ENCODE measurements around the gene ESRP2. TPM values are rescaled to one million over a fixed set of nuclear protein-coding genes. Genes with fewer than 3 reads are reported as not detected.

ESRP2 gene
- total RNA-seq, 1 donor from 2014 or later, result 26.9 TPM

DNA sequence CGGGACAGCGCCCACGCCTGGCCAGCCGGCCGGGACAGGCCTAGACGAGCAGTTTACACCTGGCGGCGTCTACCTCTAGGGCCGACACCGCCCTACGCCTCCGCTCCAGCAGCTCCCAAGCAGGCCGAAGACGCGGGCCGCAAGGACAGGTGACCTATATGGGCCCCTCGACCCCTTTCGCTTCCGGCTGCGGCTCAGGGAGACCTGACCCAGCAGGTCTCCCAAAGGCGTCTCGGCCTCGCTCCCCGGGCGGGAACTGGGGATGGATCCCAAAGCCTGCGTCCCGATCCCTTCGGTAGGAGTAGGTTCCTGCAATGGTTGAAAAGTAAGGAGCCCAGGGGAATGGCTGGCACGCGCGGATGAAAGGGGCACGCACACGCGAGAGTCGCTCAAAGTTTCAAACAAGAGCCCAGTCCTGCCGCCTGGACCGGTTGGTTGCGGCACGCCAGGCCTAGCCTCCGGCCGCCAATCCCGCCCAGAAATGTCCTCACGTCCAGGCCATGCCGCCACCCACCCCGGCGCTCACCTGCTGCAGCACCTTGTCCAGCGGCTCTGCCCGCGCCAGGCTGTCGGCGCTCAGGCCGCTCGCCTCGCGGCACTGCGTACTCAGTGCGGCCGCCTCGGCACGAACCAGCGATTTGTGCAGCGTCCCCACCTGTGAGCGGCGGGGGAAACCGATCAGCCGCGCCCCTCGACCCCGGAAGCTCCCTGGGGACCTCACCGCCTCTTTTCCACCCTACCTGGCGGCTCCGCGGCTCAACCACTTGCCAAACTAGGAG, 630 bp downstream of the ESRP2 start:
- peak overlapping the region; percentile 53 for H3K4me3 ChIP-seq (ENCODE audit: low read depth, low read length)
- no peak for DNase-seq (ENCODE audit: low read depth)
- H3K27me3 ChIP-seq (ENCODE audit: control insufficient read depth, insufficient read depth, low read length), result no peaks in the 10 kb centered on the region
- H3K36me3 ChIP-seq (ENCODE audit: control insufficient read depth, insufficient read depth, low read length), result no peaks in the 10 kb centered on the region
- TF ChIP-seq, protein P1, sequence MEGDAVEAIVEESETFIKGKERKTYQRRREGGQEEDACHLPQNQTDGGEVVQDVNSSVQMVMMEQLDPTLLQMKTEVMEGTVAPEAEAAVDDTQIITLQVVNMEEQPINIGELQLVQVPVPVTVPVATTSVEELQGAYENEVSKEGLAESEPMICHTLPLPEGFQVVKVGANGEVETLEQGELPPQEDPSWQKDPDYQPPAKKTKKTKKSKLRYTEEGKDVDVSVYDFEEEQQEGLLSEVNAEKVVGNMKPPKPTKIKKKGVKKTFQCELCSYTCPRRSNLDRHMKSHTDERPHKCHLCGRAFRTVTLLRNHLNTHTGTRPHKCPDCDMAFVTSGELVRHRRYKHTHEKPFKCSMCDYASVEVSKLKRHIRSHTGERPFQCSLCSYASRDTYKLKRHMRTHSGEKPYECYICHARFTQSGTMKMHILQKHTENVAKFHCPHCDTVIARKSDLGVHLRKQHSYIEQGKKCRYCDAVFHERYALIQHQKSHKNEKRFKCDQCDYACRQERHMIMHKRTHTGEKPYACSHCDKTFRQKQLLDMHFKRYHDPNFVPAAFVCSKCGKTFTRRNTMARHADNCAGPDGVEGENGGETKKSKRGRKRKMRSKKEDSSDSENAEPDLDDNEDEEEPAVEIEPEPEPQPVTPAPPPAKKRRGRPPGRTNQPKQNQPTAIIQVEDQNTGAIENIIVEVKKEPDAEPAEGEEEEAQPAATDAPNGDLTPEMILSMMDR (IDR thresholded peaks at IDR 0.05; ENCODE audit: insufficient read depth, low read length, poor library complexity, severe bottlenecking), result peak; percentile 49

DNA sequence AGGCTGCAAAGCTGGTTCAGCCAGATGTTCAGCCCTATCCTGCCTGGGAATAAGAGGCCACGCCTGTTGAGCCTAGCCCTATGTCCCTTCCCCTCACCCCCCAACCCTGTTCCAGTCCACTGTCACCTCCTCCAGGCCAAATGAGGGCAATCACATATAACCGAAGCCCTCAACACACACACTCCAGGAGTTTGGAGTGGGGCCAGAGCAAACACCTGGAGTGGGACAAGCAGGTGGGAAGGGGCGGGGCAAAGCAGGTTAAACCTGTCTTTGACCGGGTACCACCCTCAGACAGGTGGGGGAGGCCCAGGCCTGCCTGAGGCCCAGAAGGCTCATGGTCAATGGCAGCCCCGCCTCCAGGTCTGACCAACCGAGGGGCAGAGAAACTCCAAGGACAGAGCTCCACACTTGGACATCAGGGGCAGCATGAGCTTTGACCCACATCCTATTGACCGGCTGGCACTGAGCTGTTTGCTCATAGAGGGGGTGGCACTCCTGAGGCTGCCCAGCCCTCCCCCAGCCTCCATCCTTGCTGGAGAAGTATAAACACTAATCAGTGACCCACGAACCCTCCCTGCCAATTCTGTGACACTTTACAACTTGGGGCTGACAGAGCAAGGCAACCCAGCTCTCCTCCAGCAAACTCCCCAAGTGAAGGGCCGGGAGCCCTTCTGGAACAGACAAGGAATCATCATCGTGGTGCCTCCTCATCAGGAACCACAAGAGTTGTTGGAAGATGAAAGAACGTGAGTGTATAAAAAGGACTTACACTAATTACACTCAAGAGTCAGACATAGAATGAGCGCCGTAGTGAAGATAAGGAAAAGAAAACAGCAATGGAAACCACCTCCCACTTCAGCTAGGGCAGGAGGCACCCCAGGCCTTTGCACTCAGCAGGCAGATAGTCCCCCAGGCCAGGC, 1.5 kb downstream of the ESRP2 start:
- Histone ChIP-seq H3K4me3 (ENCODE audit: low read depth, low read length) (peak overlapping the region; percentile 53), H3K36me3 (ENCODE audit: control insufficient read depth, insufficient read depth, low read length) (peaks cover 4% of the 10 kb centered on the region), H3K27me3 (ENCODE audit: control insufficient read depth, insufficient read depth, low read length) (no peaks in the 10 kb centered on the region)
- no peak for DNase-seq (ENCODE audit: low read depth)
- TF ChIP-seq, protein P1 (IDR thresholded peaks at IDR 0.05; ENCODE audit: insufficient read depth, low read length, poor library complexity, severe bottlenecking), result no peak

DNA sequence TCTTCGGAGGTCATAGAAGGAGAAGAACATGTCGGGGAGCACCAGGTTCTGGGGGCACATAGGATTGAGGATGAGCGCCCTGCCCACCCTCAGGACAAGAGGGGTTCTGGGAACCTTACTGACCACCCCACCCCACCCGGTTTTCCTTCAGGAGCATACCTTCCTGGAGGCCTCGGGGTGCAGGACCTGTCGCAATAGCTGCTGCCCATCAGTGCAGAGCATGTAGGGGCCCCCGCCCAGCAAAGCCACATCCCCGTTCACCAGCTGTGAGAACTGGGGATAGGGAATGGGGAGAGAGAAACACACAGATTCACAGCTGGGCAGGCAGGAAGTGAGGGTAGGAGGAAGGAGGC, 2.1 kb downstream of the ESRP2 start:
- H3K27me3 ChIP-seq (ENCODE audit: control insufficient read depth, insufficient read depth, low read length), result no peaks in the 10 kb centered on the region
- TF ChIP-seq, protein P1 (IDR thresholded peaks at IDR 0.05; ENCODE audit: insufficient read depth, low read length, poor library complexity, severe bottlenecking), result no peak
- H3K36me3 ChIP-seq (ENCODE audit: control insufficient read depth, insufficient read depth, low read length), result peaks cover 4% of the 10 kb centered on the region
- DNase-seq (ENCODE audit: low read depth), result no peak
- no peak overlapping the region for H3K4me3 ChIP-seq (ENCODE audit: low read depth, low read length)

DNA sequence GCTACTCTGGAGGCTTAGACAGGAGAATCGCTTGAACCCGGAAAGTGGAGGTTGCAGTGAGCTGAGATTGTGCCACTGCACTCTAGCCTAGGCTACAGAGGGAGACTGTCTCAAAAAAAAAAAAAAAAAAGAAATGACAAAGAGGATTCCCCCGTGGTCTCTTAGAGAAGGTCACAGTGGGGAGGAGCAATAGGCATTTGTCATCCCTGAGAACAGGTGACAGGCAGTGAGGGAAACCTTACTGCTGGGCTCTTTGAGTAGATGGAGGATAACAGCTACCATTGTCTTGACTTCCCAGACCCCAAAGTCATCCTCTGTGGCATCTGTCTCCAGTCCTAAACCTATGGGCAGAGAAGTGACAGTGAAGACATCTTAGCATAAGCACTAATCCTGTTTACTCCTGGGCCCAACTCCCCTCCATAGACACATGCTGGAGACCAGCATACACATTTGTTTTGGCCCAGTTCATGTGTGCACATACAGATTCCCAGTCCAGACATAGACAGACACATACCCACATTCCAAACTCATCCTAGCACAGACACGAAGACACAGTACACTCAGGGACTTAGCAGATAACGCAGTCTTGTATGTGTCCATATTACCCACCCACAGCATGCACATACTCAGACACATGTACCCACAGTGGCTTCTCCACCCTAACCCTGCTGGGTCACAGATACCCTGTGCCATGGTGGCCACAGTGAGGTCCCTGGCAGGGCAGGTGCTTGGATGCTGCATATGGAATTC, 2.7 kb downstream of the ESRP2 start:
- Histone ChIP-seq H3K27me3 (ENCODE audit: control insufficient read depth, insufficient read depth, low read length) (no peaks in the 10 kb centered on the region), H3K4me3 (ENCODE audit: low read depth, low read length) (no peak overlapping the region), H3K36me3 (ENCODE audit: control insufficient read depth, insufficient read depth, low read length) (peaks cover 4% of the 10 kb centered on the region)
- TF ChIP-seq, protein P1 (IDR thresholded peaks at IDR 0.05; ENCODE audit: insufficient read depth, low read length, poor library complexity, severe bottlenecking), result no peak
- no peak for DNase-seq (ENCODE audit: low read depth)

DNA sequence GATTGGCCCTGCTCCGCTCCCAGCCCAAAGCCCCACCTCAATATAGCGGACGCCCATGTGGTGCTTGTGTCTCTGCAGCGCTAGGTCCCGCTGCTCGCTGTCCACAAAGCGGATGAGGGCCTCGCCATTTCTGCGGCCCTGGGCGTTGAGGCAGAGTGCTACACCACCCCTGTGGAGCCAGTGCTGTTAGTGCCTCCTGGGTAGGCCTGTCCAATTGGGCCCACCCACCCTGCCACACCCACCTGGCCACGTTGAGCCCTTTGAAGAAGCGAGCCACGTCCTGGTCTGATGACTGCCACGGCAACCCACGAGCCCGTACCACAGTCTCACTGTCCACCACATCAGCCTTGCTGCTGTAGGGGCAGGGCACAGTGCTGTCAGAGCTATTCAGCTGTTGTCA, 3.6 kb downstream of the ESRP2 start:
- DNase-seq (ENCODE audit: low read depth), result no peak
- Histone ChIP-seq H3K4me3 (ENCODE audit: low read depth, low read length) (no peak overlapping the region), H3K36me3 (ENCODE audit: control insufficient read depth, insufficient read depth, low read length) (peaks cover 4% of the 10 kb centered on the region), H3K27me3 (ENCODE audit: control insufficient read depth, insufficient read depth, low read length) (no peaks in the 10 kb centered on the region)
- TF ChIP-seq, protein P1 (IDR thresholded peaks at IDR 0.05; ENCODE audit: insufficient read depth, low read length, poor library complexity, severe bottlenecking), result no peak
